Sigmoid colon (tissue), 4 donors: ENCODE measurements around the gene KRTAP21-3.

Experiments
- POLR2A ChIP-seq, 2 donors: fragments of 450-650 bp; IDR thresholded peaks; one replicate each; pipeline ENCODE4 v1.6.1; 2016; ENCODE audit warnings: antibody characterized with exemption in 2 of 2, mild to moderate bottlenecking in 2 of 2, moderate library complexity in 2 of 2
- POLR2AphosphoS5 ChIP-seq, 4 donors: sonication (generic); formaldehyde crosslinking; IDR thresholded peaks; one replicate each; pipeline ENCODE4 v1.6.1; 2017; ENCODE audit warnings: antibody characterized with exemption in 4 of 4
- TF ChIP-seq, protein P1 (sequence below), 4 experiments: fragments of 450-650 bp in 3 of 4; fragments of 200-600 bp in 1 of 4; IDR thresholded peaks; one replicate each; pipeline ENCODE4 v1.5.1; 2016 to 2019; ENCODE audit warnings: antibody characterized with exemption in 4 of 4, mild to moderate bottlenecking in 3 of 4, moderate library complexity in 2 of 4

DNA sequence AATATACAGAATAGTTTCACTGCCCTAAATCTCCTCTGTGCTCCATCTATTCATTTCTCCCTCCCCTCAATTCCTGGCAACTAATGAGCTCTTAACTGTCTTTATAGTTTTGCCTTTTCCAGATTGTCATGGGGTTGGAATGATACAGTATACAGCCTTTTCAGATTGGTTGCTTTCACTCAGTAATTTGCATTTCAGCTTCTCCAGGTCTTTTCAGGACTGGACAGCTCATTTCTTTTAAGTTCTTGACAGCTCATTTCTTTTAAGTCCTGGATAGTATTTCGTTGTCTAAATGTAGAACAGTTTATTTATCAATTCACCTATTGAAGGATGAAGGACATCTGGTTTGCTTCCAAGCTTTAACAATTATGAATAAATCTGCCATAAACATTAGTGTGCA is 22.6 kb downstream of the KRTAP21-3 start:
- TF ChIP-seq, protein P1, sequence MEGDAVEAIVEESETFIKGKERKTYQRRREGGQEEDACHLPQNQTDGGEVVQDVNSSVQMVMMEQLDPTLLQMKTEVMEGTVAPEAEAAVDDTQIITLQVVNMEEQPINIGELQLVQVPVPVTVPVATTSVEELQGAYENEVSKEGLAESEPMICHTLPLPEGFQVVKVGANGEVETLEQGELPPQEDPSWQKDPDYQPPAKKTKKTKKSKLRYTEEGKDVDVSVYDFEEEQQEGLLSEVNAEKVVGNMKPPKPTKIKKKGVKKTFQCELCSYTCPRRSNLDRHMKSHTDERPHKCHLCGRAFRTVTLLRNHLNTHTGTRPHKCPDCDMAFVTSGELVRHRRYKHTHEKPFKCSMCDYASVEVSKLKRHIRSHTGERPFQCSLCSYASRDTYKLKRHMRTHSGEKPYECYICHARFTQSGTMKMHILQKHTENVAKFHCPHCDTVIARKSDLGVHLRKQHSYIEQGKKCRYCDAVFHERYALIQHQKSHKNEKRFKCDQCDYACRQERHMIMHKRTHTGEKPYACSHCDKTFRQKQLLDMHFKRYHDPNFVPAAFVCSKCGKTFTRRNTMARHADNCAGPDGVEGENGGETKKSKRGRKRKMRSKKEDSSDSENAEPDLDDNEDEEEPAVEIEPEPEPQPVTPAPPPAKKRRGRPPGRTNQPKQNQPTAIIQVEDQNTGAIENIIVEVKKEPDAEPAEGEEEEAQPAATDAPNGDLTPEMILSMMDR (IDR thresholded peaks at IDR 0.05), result no peak
- no peak for TF ChIP-seq POLR2A (IDR thresholded peaks at IDR 0.05)
- no peak for TF ChIP-seq POLR2AphosphoS5 (IDR thresholded peaks at IDR 0.05)
